HepG2 (cell line): ENCODE data around the gene DNMT3L. TPM values are rescaled to one million over a fixed set of nuclear protein-coding genes. Genes with fewer than 3 reads are reported as not detected.

Source experiments
- ATAC-seq: fragments of 200-7000 bp; cut with Tn5 transposase; 3 replicates; pipeline ENCODE4 v1.9.1; 2020; ENCODE audit warnings: mild to moderate bottlenecking, moderate library complexity
- BruUV-seq: library from RNA; stranded (reverse); fragments of 400-500 nt; replicated peaks from 2 replicates; lab custom pipeline; 2021; lab: Mats Ljungman, UMichigan
- CTCF ChIA-PET: fragments of 300-600 bp; formaldehyde crosslinking; extraction: SDS; loops from one replicate; lab custom pipeline; 2021; ENCODE audit warnings: low total read pairs, inconsistent platforms, low intra/inter-chr PET ratio; lab: Yijun Ruan, JAX
- POLR2A ChIA-PET: fragments of 350-600 bp; sonication (Branson Sonifier 250); formaldehyde crosslinking; loops from one replicate; lab custom pipeline; 2020; ENCODE audit warnings: antibody characterized with exemption, inconsistent platforms; lab: Yijun Ruan, JAX
- DNase-seq: peaks from one replicate; pipeline ENCODE4 v3.0.0-alpha.2; 2015; ENCODE audit warnings: low spot score
- FAIRE-seq: peaks from 3 replicates; lab custom pipeline; 2011; peaks lifted over from hg19 to GRCh38; lab: Jason Lieb, UNC
- H2AFZ ChIP-seq: one replicate; pipeline ENCODE4 v1.6.1; 2011; ENCODE audit warnings: low read length, inconsistent platforms
- H3K27ac ChIP-seq: fragments of 300-600 bp; 3 replicates; pipeline ENCODE4 v1.8.0; 2011; ENCODE audit warnings: mixed run types, mild to moderate bottlenecking, mixed read lengths, low read length, inconsistent platforms; ENCODE audit not compliant: insufficient read depth; ENCODE audit errors: extremely low read length
- H3K27me3 ChIP-seq, 2 experiments: fragments of 200-600 bp in 1 of 2; 2 replicates in 1 of 2; 3 replicates in 1 of 2; pipeline versions ENCODE4 v1.6.0 to v1.8.0; 2011; ENCODE audit warnings: low read length in 2 of 2, mild to moderate bottlenecking in 2 of 2, moderate library complexity in 2 of 2, inconsistent platforms in 1 of 2; ENCODE audit not compliant: insufficient read depth in 2 of 2, control insufficient read depth in 1 of 2
- H3K36me3 ChIP-seq, 2 experiments: fragments of 200-600 bp in 1 of 2; replicated peaks in 1 of 2; 2 replicates in 1 of 2; 3 replicates in 1 of 2; pipeline versions ENCODE4 v1.5.1 to v1.8.0; 2011; ENCODE audit warnings: low read length in 2 of 2, inconsistent platforms in 1 of 2; ENCODE audit not compliant: insufficient read depth in 2 of 2, control insufficient read depth in 1 of 2
- H3K4me1 ChIP-seq: 2 replicates; pipeline ENCODE4 v1.5.1; 2012; ENCODE audit warnings: low read length, inconsistent platforms; ENCODE audit not compliant: insufficient read depth
- H3K4me2 ChIP-seq: 2 replicates; pipeline ENCODE4 v1.6.0; 2011; ENCODE audit warnings: low read depth, low read length, inconsistent platforms
- H3K4me3 ChIP-seq, 3 experiments: fragments of 200-600 bp in 1 of 3; sonication (generic), shearing (Covaris generic) in 1 of 3; replicated peaks in 1 of 3; 2 replicates each; pipeline ENCODE4 v1.5.1; 2011 to 2016; ENCODE audit warnings: low read length in 3 of 3, inconsistent platforms in 2 of 3, low read depth in 2 of 3, mild to moderate bottlenecking in 2 of 3, control low read depth in 1 of 3, mixed read lengths in 1 of 3; ENCODE audit not compliant: insufficient read depth in 1 of 3
- H3K79me2 ChIP-seq: one replicate; pipeline ENCODE4 v1.6.1; 2011; ENCODE audit warnings: low read length, inconsistent platforms; ENCODE audit not compliant: insufficient read depth
- H3K9ac ChIP-seq: 2 replicates; pipeline ENCODE4 v1.6.0; 2011; ENCODE audit warnings: mild to moderate bottlenecking, low read depth, low read length, inconsistent platforms; ENCODE audit not compliant: insufficient read depth
- H3K9me3 ChIP-seq: 2 replicates; pipeline ENCODE4 v1.5.1; 2012; ENCODE audit warnings: mild to moderate bottlenecking, low read length
- H4K20me1 ChIP-seq: 2 replicates; pipeline ENCODE4 v1.6.0; 2011; ENCODE audit warnings: inconsistent platforms, mild to moderate bottlenecking, low read length, moderate library complexity; ENCODE audit not compliant: insufficient read depth
- AGO1 ChIP-seq: fragments of 200-400 bp; formaldehyde crosslinking; IDR thresholded peaks from 2 replicates; pipeline ENCODE4 v1.6.1; 2017; ENCODE audit warnings: mild to moderate bottlenecking, low read depth, low read length, moderate library complexity; ENCODE audit not compliant: poor library complexity, severe bottlenecking
- ARID5B ChIP-seq: IDR thresholded peaks from 2 replicates; pipeline ENCODE4 v1.4.0; 2020; ENCODE audit warnings: mild to moderate bottlenecking, missing genetic modification reagents
- HDAC1 ChIP-seq: sonication (generic); formaldehyde crosslinking; IDR thresholded peaks from 2 replicates; pipeline ENCODE4 v1.5.1; 2020; ENCODE audit warnings: mild to moderate bottlenecking, missing genetic modification reagents
- HNRNPH1 ChIP-seq: fragments of 200-400 bp; formaldehyde crosslinking; optimal IDR thresholded peaks from 2 replicates; pipeline ENCODE3; 2017; ENCODE audit warnings: mild to moderate bottlenecking, low read depth, low read length
- KMT2A ChIP-seq: sonication (generic); formaldehyde crosslinking; IDR thresholded peaks from 2 replicates; pipeline ENCODE4 v1.4.0; 2020; ENCODE audit warnings: missing genetic modification reagents
- LCORL ChIP-seq, 2 experiments: fragments of 450-650 bp in 1 of 2; sonication (generic) in 1 of 2; formaldehyde crosslinking in 1 of 2; IDR thresholded peaks; 2 replicates each; pipeline versions ENCODE4 v1.5.0 to v1.6.1; 2017 to 2020; ENCODE audit warnings: antibody characterized with exemption in 1 of 2, missing genetic modification reagents in 1 of 2
- PHF21A ChIP-seq: sonication (generic); formaldehyde crosslinking; IDR thresholded peaks from 2 replicates; pipeline ENCODE4 v1.5.0; 2020; ENCODE audit warnings: mild to moderate bottlenecking, missing genetic modification reagents
- PITX1 ChIP-seq: sonication (generic); formaldehyde crosslinking; IDR thresholded peaks from 2 replicates; pipeline ENCODE4 v1.5.1; 2020; ENCODE audit warnings: mild to moderate bottlenecking, missing genetic modification reagents
- RARA ChIP-seq: IDR thresholded peaks from 2 replicates; pipeline ENCODE4 v1.6.1; 2016; ENCODE audit warnings: missing genetic modification reagents, missing compliant biosample characterization
- SKI ChIP-seq: fragments of 450-650 bp; IDR thresholded peaks from one replicate; pipeline ENCODE4 v1.6.1; 2018; ENCODE audit warnings: mild to moderate bottlenecking; ENCODE audit not compliant: partially characterized antibody
- SP5 ChIP-seq: IDR thresholded peaks from 2 replicates; pipeline ENCODE4 v1.6.1; 2016; ENCODE audit warnings: low read depth, borderline replicate concordance
- TAF1 ChIP-seq: sonication (generic); formaldehyde crosslinking; IDR thresholded peaks from 2 replicates; pipeline ENCODE4 v1.4.0; 2020; ENCODE audit warnings: missing genetic modification reagents
- YEATS4 ChIP-seq: sonication (generic); formaldehyde crosslinking; IDR thresholded peaks from 2 replicates; pipeline ENCODE4 v1.4.0; 2020; ENCODE audit warnings: missing genetic modification reagents, borderline replicate concordance
- ZFP36 ChIP-seq: fragments of 150-350 bp; IDR thresholded peaks from 2 replicates; pipeline ENCODE4 v1.6.1; 2018; ENCODE audit warnings: borderline replicate concordance, low read length, low read depth; ENCODE audit not compliant: partially characterized antibody
- ZFP36L2 ChIP-seq: sonication (generic); formaldehyde crosslinking; IDR thresholded peaks from 2 replicates; pipeline ENCODE4 v1.4.0; 2020; ENCODE audit warnings: missing genetic modification reagents
- ZIK1 ChIP-seq: sonication (generic); formaldehyde crosslinking; IDR thresholded peaks from 2 replicates; pipeline ENCODE4 v1.5.0; 2020; ENCODE audit warnings: mild to moderate bottlenecking, low read depth, missing genetic modification reagents, borderline replicate concordance
- ZNF34 ChIP-seq: sonication (generic); formaldehyde crosslinking; IDR thresholded peaks from 2 replicates; pipeline ENCODE4 v1.4.0; 2020; ENCODE audit warnings: mild to moderate bottlenecking, missing genetic modification reagents, borderline replicate concordance
- ZNF484 ChIP-seq: sonication (generic); formaldehyde crosslinking; IDR thresholded peaks from 2 replicates; pipeline ENCODE4 v1.5.1; 2020; ENCODE audit warnings: mild to moderate bottlenecking, low read depth, missing genetic modification reagents, borderline replicate concordance
- ZNF510 ChIP-seq: sonication (generic); formaldehyde crosslinking; IDR thresholded peaks from 2 replicates; pipeline ENCODE4 v1.4.0; 2020; ENCODE audit warnings: low read depth, mild to moderate bottlenecking, missing genetic modification reagents
- ZNF543 ChIP-seq: sonication (generic); formaldehyde crosslinking; IDR thresholded peaks from 2 replicates; pipeline ENCODE4 v1.4.0; 2020; ENCODE audit warnings: mild to moderate bottlenecking, missing genetic modification reagents
- ZNF629 ChIP-seq: sonication (generic); formaldehyde crosslinking; conservative IDR thresholded peaks from 2 replicates; pipeline ENCODE4 v1.5.0; 2020; ENCODE audit warnings: missing genetic modification reagents
- WGBS: methylation state at CpG from one replicate; pipeline ENCODE4 v1.1.6; 2017; ENCODE audit warnings: low lambda C conversion rate; 5-methylcytosine and 5-hydroxymethylcytosine counted together
- in situ Hi-C: cut with HindIII; loops from 2 replicates; pipeline ENCODE4 v1.10.0; 2017; ENCODE audit warnings: low pct_unique_long_range_greater_than_20kb; ENCODE audit not compliant: extremely low pct_ligation_motif_present
- intact Hi-C: fragments of 100-400 bp; cut with micrococcal nuclease; formaldehyde crosslinking; loops from one replicate; pipeline ENCODE4 v1.10.0; 2022; ENCODE audit not compliant: unreplicated experiment
- polyA plus RNA-seq, 8 experiments: library from polyadenylated mRNA; depleted of rRNA in 3 of 8; stranded (reverse) in 7 of 8; unstranded in 1 of 8; fragments of >200 nt; fragmentation: Illumina TruSeq in 4 of 8; extraction: Trizol in 4 of 8; gene quantifications; 2 replicates each; pipeline versions ENCODE4 v1.2.1 to v1.2.3, GENCODE V29; 2011 to 2016; ENCODE audit warnings: low read depth in 4 of 8, missing spikeins in 1 of 8, mixed read lengths in 1 of 8; ENCODE audit not compliant: insufficient read depth in 1 of 8
- total RNA-seq, 5 experiments: library from RNA; depleted of rRNA; stranded (reverse); fragments of >200 nt; fragmentation: Illumina TruSeq; extraction: Trizol; gene quantifications; 2 replicates each; pipeline ENCODE4 v1.2.3, GENCODE V29; 2016; ENCODE audit warnings: low read depth in 1 of 5

DNMT3L gene
- total and polyA plus RNA-seq, 2 of the 13 experiments (the other 11 are each of a cell fraction or from before 2014, with no cell fraction given), result 0.75 to 1.7 TPM

- H3K36me3 ChIP-seq, result peaks cover 4 to 18% of the 10 kb centered on the region in 2 experiments; a peak in 3 of 5 replicates
- peaks cover 31% of the 10 kb centered on the region for H3K79me2 ChIP-seq
- H2AFZ ChIP-seq, result no peak overlapping the region
- no peaks in the 10 kb centered on the region for H3K9me3 ChIP-seq
- CTCF ChIA-PET, result no interaction called here
- WGBS, result under 1% methylated on average over 12 of the region's 12 CpGs
- in situ Hi-C loops, result loop anchor here (5.0 kb wide), 1 partner anchor 34 kb away; the partner anchor contains the start of gene CFAP410
- peak; percentile 95 for FAIRE-seq
- no peaks in the 10 kb centered on the region for H3K27me3 ChIP-seq
- peak overlapping the region; percentile 87 for H3K27ac ChIP-seq
- ATAC-seq, result peak; percentile 53
- peak overlapping the region; percentile 97 for H3K4me2 ChIP-seq
- peak; percentile 84 for DNase-seq
- intact Hi-C loops, result loop anchor here (10.0 kb wide), 1 partner anchor 181 kb away; no protein-coding TSS in a partner anchor
- POLR2A ChIA-PET, result interaction anchor here (1.1 to 4.2 kb wide), 5 partner anchors 26 to 202 kb away, joined by 3 to 27 read pairs (median 6); partner anchors contain the start of gene CFAP410
- H4K20me1 ChIP-seq, result peaks cover 14% of the 10 kb centered on the region; the same call in 1 of the 2 replicates
- peak overlapping the region in 2 of 3 experiments; percentile 22 to 80; a peak in 4 of 6 replicates for H3K4me3 ChIP-seq
- H3K4me1 ChIP-seq, result peaks cover 56% of the 10 kb centered on the region
- H3K9ac ChIP-seq, result peak overlapping the region; percentile 53
- no TSS peak for BruUV-seq
- TF ChIP-seq ZNF543 (no peak), ZFP36L2 (CRISPR knock-in tag) (no peak), ARID5B (CRISPR knock-in tag) (peak; percentile 27; the same call in 1 of the 2 replicates), HDAC1 (CRISPR knock-in tag) (peak; percentile 41), PITX1 (CRISPR knock-in tag) (peak; percentile 53), ZNF510 (CRISPR knock-in tag) (no peak), SP5 (peak; percentile 93), ZNF34 (CRISPR knock-in tag) (no peak), SKI (peak; percentile 51), TAF1 (CRISPR knock-in tag) (0 out of 2 replicates have a peak, but pooled peaks have one; percentile 35), ZFP36 (no peak), YEATS4 (CRISPR knock-in tag) (peak; percentile 44; the same call in 1 of the 2 replicates), RARA (peak; percentile 71; the same call in 1 of the 2 replicates), LCORL (IDR thresholded peaks at IDR 0.05) (no peak), LCORL (CRISPR knock-in tag; IDR thresholded peaks at IDR 0.05) (no peak), KMT2A (CRISPR knock-in tag) (no peak), PHF21A (CRISPR knock-in tag) (peak; percentile 91; the same call in 1 of the 2 replicates), ZNF484 (no peak), ZIK1 (CRISPR knock-in tag) (no peak), HNRNPH1 (no peak), ZNF629 (peak; percentile 40; the same call in 1 of the 2 replicates), AGO1 (no peak)
Measured at GRCh38 chr21:44303490-44303981, 41.8 kb upstream of the DNMT3L start.
